GM18909 (cell line): ENCODE measurements around the gene ZCCHC2.

Source experiments
- ATAC-seq: cut with Tn5 transposase; IDR thresholded peaks from one replicate; pipeline ENCODE4 v1.9.1; 2021; ENCODE audit warnings: mild to moderate bottlenecking; ENCODE audit not compliant: unreplicated experiment, poor library complexity

ZCCHC2 gene

DNA sequence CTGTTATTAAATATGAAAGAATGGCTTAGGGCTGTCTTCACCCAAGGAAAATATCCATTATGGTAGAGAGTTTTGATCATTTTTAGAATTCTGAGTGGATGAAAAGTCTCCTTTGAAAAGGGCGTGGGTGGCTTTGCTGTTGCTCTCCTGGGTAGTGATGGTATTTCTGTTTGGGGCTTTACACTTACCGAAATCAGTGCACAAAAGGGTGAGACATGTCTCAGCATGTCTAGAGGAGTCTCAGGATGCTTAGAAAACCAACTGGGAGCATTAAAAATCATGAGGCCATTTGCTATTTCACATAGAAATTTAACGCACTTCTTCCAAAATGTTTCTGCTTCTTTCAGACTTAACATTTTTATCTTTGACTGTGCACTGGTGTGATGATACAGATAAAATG lies 49.6 kb downstream of the ZCCHC2 start:
- no peak for ATAC-seq

- no peak for ATAC-seq
Measured at GRCh38 chr18:62574776-62575175, 52.0 kb downstream of the ZCCHC2 start.

GRCh38 chr18:62576271-62576670 lies 53.4 kb downstream of the ZCCHC2 start:
- ATAC-seq, result no peak

GRCh38 chr18:62576845-62577512 lies 54.2 kb downstream of the ZCCHC2 start:
- peak; percentile 48 for ATAC-seq

DNA sequence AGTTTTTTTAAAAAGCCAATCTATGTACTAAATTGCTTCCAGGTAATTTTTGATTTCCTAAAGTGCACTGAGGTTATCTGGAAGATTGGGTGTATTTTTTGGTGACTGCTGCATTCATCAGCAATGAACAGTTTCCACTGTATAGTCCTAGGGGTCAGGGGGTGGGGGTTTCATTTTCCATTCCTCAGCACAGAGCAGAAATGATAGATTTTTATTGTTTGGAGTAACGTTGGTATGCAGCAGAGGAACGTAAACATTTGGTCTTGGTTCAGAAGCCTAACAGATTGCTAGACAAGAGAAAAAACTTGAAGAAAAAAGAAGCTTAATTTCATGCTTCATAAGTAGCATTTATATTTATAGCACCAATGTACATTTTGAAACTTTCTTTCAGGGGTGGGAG lies 54.9 kb downstream of the ZCCHC2 start:
- no peak for ATAC-seq

- ATAC-seq, result no peak
Measured at GRCh38 chr18:62578980-62579511, 56.2 kb downstream of the ZCCHC2 start.

DNA sequence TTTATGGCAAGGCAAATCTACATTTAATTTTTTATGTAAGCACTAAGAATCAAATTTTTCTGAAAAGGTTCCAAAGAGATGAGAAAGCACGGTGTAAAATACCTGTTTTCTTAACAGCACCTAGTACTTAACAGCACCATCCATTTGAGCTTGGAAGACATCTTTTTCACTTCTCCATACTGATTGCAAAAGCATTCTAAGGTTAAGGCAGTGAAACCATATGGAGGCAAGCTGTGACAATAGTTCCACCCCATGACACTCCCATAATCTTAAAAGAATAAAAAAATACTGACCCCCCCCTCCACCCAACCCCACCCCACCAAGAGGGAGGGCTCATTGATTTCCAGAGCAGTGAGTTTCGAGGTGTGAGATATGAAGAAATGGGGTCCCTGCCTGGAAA lies 60.6 kb downstream of the ZCCHC2 start:
- no peak for ATAC-seq

DNA sequence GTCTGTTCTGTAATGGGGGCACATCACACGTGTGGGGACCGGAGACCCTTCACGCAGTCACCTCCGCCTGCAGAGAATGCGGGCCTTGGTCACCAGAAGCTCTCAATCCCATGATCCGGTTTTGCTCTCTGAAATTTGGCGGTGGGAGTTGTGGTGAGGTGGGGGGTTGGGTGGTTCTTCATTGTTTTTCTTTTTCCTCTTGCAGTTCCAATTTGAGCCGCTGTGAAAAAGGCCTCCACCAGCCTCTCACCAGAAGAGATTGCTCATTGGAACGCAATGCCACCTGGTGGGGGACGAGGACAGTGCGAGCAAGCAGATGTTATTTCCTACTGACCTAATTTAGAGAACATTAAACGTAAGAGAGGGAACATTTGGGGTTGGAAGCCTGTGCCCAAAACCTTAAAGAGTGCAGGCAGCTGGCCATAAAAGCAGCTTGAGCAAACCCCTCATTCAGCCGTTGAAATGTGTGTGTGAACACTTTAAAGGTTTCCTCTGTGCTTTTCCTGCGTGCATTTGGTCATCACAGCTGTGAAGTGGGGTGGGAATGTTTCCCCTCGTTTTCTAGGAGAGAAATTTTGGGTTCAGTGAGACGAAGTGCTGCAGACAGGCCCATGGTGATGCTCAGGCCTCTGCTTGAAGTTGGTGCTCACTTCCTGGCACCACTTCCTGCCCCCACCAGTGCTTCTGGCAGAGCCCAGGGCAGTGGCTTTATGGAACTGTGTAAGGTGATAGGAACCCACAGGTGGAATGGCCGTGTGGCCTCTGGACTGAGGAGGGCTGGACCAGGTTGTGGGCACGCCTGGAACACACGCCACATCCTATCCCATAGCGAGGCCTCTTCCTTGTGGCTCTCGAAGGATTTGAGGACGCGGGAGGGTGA lies 61.7 kb downstream of the ZCCHC2 start:
- ATAC-seq, result peak; percentile 86

GRCh38 chr18:62585274-62586150 lies 62.7 kb downstream of the ZCCHC2 start:
- ATAC-seq, result peak; percentile 29

GRCh38 chr18:62586151-62586774 lies 63.4 kb downstream of the ZCCHC2 start:
- ATAC-seq, result peak; percentile 67

- ATAC-seq, result no peak
Measured at GRCh38 chr18:62586781-62587487, 64.1 kb downstream of the ZCCHC2 start.

GRCh38 chr18:62587689-62588088 lies 64.9 kb downstream of the ZCCHC2 start:
- ATAC-seq, result no peak

DNA sequence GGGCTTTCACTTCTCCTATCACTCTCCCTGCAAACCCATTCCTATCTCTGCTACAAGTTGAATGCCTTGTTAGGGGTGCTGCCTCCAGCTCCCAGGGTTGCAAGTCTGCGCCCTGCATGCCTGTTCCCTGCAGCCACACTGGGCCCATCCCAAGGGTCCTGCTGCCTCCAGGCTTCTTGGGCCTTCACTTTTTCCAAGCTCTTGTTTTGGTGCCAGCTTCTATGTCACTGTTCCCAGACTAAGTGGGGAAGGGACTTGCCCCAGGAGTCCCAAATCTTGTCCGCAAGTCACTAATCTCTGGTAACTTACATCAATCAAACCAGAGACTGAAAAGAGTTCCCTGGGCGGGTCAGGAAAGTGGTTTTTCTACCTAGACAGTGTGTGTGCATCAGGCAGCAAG lies 65.4 kb downstream of the ZCCHC2 start:
- ATAC-seq, result no peak

DNA sequence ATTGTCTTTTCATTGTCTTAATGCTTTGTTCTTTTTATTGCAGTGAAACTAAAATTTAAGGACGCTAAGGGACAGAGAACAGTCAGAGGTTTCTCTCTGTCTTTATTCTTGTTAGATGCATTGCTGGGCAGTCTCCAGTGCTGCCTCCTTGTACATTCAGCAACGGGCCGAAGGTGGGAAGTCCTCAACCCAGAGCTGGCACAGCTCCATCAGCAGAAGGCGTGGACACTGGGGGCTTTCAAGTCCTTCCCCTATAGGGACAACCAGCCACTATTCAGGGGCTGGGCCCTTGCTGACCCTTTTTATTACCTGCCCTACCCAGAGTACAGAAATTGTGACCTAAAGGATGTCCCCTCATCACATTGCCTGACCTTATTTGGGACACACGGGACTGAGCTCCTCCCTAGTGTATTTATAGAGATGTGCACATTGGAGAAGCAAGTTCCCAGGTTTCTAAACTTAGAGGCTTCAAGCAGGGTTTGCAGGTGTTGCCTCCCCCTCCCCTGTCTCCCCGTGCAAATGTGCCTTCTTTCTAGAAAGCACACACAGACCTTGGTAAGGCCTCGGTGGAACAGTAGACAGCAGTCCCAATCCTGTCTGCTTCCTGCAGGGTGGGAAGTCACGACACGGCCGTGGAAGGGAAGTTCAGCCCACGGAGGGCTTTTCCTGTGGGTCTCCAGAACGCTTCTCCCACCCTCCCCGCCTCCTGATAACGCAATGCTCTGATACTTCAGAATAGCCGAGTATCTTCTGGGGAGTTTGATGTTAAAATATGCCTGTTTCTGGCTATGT lies 68.2 kb downstream of the ZCCHC2 start:
- ATAC-seq, result no peak

DNA sequence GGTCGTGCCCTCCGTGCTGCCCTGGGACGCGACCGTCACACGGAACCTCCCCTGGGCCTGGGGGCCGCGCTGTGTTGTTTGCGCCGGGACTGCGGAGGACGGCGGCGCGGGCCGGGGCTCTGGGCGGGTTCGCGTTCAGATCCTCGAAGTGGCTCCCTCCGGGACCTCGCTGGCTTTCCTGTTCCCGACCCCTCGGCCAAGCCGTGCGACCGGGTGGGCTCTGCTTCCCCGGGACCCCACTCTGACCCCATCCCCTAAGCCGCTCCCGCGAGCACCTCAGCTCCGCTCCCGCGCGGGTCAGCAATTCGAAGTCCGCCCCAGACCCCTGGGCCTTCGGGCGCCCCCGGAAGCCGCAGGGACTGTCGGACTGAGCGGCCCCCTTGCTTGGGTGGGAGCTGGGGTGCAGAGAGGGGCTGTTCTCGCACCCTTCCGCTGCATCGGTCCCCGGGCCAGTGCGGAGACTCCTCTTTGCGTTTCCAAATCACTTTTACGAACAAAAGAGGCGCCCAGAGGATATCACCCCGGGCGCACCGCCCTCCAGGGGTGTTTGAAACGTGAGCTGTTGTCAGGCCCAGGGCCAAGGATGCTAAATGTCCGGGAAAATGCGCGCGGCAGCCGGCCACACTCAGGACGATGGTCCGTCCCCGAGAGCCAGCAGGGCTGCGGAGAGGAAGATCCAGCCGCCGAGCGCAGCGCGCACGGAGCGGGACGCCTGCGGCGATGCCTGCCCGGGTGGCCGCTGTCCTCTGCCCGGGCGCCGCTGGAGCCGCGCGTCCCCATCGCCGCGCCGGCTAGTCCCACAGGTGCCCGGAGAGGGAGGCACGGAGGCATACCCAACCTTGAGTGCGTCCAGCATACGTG lies 73.5 kb downstream of the ZCCHC2 start:
- ATAC-seq, result no peak

DNA sequence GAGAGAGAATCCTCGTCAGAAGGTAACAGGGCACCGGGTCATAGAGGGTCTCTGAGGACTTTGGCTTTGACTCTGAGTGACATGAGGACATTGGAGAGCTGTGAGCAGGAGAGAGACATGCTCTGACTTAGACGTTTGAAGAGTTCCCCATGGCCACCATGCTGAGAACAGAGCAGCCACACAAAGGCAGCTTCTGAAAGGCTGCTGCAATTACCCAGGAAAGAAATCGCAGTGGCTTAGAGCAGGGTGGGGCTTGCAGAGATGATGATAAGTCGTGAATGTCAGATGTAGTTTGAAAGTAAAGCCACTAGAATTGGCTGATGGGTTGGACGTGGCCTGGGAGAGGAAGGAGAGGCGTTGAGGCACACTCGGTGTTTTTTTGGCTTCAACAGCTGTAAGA lies 79.0 kb downstream of the ZCCHC2 start:
- ATAC-seq, result no peak

DNA sequence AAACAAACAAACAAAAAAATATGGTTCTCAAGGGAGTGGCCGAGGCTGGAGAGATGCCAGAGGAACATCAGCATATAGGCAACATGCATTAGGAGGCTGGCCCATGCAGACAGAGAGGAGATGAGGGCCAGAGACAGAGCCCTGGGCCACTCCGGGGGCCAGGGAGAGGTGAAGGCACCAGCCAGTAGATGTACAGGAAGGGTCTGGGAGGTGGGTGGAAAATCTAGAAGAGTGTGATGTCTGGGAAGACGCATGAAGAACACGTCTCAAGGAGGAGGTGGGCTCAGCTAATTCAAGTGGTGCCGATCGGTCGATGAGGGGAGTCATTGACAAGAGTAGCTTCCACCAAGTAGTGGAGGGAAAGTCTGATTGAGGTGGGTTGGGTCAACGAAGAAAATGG lies 79.9 kb downstream of the ZCCHC2 start:
- no peak for ATAC-seq

DNA sequence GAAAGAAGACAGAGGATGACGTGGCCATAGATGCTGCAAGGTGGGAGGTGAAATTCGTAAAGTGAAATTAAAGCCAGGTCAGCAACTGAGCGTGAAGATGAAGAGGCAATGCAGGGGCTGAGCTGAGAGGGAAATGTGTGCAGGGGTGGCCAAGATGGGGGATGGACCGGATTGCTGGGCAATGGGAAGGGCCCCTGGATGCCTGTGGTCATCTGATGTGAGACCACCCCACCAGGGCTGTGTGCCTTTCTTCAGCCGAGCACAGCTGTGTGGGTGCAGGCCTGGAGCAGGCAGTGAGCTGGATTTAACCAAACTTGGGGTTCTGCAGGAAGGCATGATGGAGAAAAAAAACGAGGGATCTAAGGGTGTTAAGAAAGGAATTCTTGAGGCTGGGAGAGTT lies 80.4 kb downstream of the ZCCHC2 start:
- no peak for ATAC-seq
